H1 (cell line): ENCODE measurements around the gene EVI5. TPM values are rescaled to one million over a fixed set of nuclear protein-coding genes. Genes with fewer than 3 reads are reported as not detected.

Experiments
- CTCF ChIA-PET: fragments of 300-600 bp; sonication (Branson Sonifier 250); formaldehyde crosslinking; loops from one replicate; lab custom pipeline; 2021; ENCODE audit not compliant: partially characterized antibody; lab: Charles Lee
- POLR2A ChIA-PET: fragments of 300-600 bp; sonication (Branson Sonifier 250); formaldehyde crosslinking; loops from one replicate; lab custom pipeline; 2021; ENCODE audit warnings: inconsistent platforms; ENCODE audit not compliant: partially characterized antibody; lab: Charles Lee
- DNase-seq, 2 experiments: peaks; one replicate each; pipeline versions ENCODE4 v3.0.0 to v3.0.0-alpha.2; 2010 to 2022; ENCODE audit warnings: low spot score in 2 of 2, low read depth in 1 of 2, mixed read lengths in 1 of 2
- FAIRE-seq: peaks from 2 replicates; lab custom pipeline; 2011; peaks lifted over from hg19 to GRCh38; lab: Jason Lieb, UNC
- H2AFZ ChIP-seq: 2 replicates; pipeline ENCODE4 v1.8.1; 2012; ENCODE audit warnings: low read length, inconsistent platforms
- H2AK5ac ChIP-seq: 2 replicates; pipeline ENCODE4 v1.6.1; 2013; ENCODE audit warnings: low read depth, low read length
- H2BK120ac ChIP-seq: replicated peaks from 2 replicates; pipeline ENCODE3; 2013; ENCODE audit warnings: low read depth, low read length, inconsistent platforms
- H2BK12ac ChIP-seq: 2 replicates; pipeline ENCODE4 v1.6.1; 2013; ENCODE audit warnings: low read depth, low read length
- H2BK15ac ChIP-seq: 2 replicates; pipeline ENCODE4 v1.6.1; 2013; ENCODE audit warnings: low read length
- H2BK20ac ChIP-seq: 2 replicates; pipeline ENCODE4 v1.6.1; 2013; ENCODE audit warnings: low read length
- H2BK5ac ChIP-seq: 2 replicates; pipeline ENCODE4 v1.6.1; 2013; ENCODE audit warnings: low read depth, low read length
- H3K14ac ChIP-seq: 2 replicates; pipeline ENCODE4 v1.6.1; 2013; ENCODE audit warnings: inconsistent platforms; ENCODE audit not compliant: insufficient read length
- H3K18ac ChIP-seq: 2 replicates; pipeline ENCODE4 v1.6.1; 2013; ENCODE audit warnings: low read length; ENCODE audit errors: extremely low read depth
- H3K23ac ChIP-seq: 2 replicates; pipeline ENCODE4 v1.6.1; 2013; ENCODE audit warnings: inconsistent platforms; ENCODE audit not compliant: insufficient read length
- H3K23me2 ChIP-seq: 2 replicates; pipeline ENCODE4 v1.6.1; 2013; ENCODE audit warnings: low read depth, low read length
- H3K27ac ChIP-seq: 2 replicates; pipeline ENCODE4 v1.6.1; 2011; ENCODE audit warnings: low read depth, low read length, inconsistent platforms
- H3K27me3 ChIP-seq, 4 experiments: replicated peaks in 1 of 4; 1 replicate in 1 of 4; 2 replicates in 3 of 4; pipeline versions ENCODE4 v1.6.1 to v1.8.1; 2011 to 2013; ENCODE audit warnings: low read length in 3 of 4, mild to moderate bottlenecking in 3 of 4, inconsistent platforms in 2 of 4, mixed read lengths in 2 of 4, moderate library complexity in 1 of 4; ENCODE audit not compliant: control insufficient read depth in 3 of 4, insufficient read depth in 3 of 4; ENCODE audit errors: extremely low read depth in 1 of 4
- H3K36me3 ChIP-seq, 4 experiments: 2 replicates each; pipeline versions ENCODE4 v1.6.1 to v1.8.1; 2011 to 2013; ENCODE audit warnings: mild to moderate bottlenecking in 4 of 4, low read length in 3 of 4, moderate library complexity in 2 of 4, control low read depth in 1 of 4, inconsistent platforms in 1 of 4; ENCODE audit not compliant: insufficient read depth in 4 of 4, control insufficient read depth in 2 of 4
- H3K4ac ChIP-seq: replicated peaks from 2 replicates; pipeline ENCODE3; 2013; ENCODE audit warnings: low read length, low read depth, mixed read lengths, inconsistent platforms; ENCODE audit not compliant: insufficient read length
- H3K4me1 ChIP-seq, 4 experiments: replicated peaks in 1 of 4; 1 replicate in 1 of 4; 2 replicates in 3 of 4; pipeline versions ENCODE4 v1.6.1 to v1.8.1; 2011 to 2013; ENCODE audit warnings: low read length in 3 of 4, inconsistent platforms in 2 of 4, mixed read lengths in 1 of 4; ENCODE audit not compliant: insufficient read depth in 4 of 4, control insufficient read depth in 3 of 4
- H3K4me2 ChIP-seq, 2 experiments: 2 replicates each; pipeline versions ENCODE4 v1.6.1 to v1.8.1; 2011 to 2013; ENCODE audit warnings: low read depth in 2 of 2, low read length in 2 of 2, control low read depth in 1 of 2, inconsistent platforms in 1 of 2, mild to moderate bottlenecking in 1 of 2; ENCODE audit not compliant: insufficient read depth in 1 of 2
- H3K4me3 ChIP-seq, 4 experiments: fragments of 200-600, 300-600 bp in 1 of 4; sonication (generic), shearing (Covaris generic), sonication (Bioruptor Twin) in 1 of 4; 2 replicates each; pipeline versions ENCODE4 v1.5.1 to v1.8.1; 2011 to 2016; ENCODE audit warnings: low read length in 4 of 4, low read depth in 3 of 4, control low read depth in 2 of 4, inconsistent platforms in 2 of 4, mild to moderate bottlenecking in 2 of 4, mixed read lengths in 1 of 4, moderate library complexity in 1 of 4; ENCODE audit not compliant: insufficient read depth in 2 of 4; ENCODE audit errors: extremely low read depth in 1 of 4
- H3K56ac ChIP-seq: replicated peaks from 2 replicates; pipeline ENCODE3; 2013; ENCODE audit warnings: low read depth, mild to moderate bottlenecking, mixed read lengths, low read length, inconsistent platforms; ENCODE audit not compliant: insufficient read length
- H3K79me1 ChIP-seq: 2 replicates; pipeline ENCODE4 v1.6.1; 2013; ENCODE audit warnings: low read depth, low read length, control low read depth
- H3K79me2 ChIP-seq, 2 experiments: 2 replicates each; pipeline versions ENCODE4 v1.6.1 to v1.8.1; 2012 to 2013; ENCODE audit warnings: low read length in 2 of 2, mild to moderate bottlenecking in 2 of 2, inconsistent platforms in 1 of 2; ENCODE audit not compliant: insufficient read depth in 2 of 2, control insufficient read depth in 1 of 2
- H3K9ac ChIP-seq, 4 experiments: replicated peaks in 1 of 4; 1 replicate in 1 of 4; 2 replicates in 3 of 4; pipeline versions ENCODE4 v1.6.1 to v1.8.1; 2011 to 2013; ENCODE audit warnings: low read depth in 3 of 4, low read length in 3 of 4, control low read depth in 2 of 4, mild to moderate bottlenecking in 2 of 4, moderate library complexity in 2 of 4, inconsistent platforms in 1 of 4; ENCODE audit errors: extremely low read depth in 1 of 4
- H3K9me3 ChIP-seq, 2 experiments: 2 replicates each; pipeline versions ENCODE4 v1.6.1 to v1.8.1; 2012 to 2013; ENCODE audit warnings: mild to moderate bottlenecking in 2 of 2, moderate library complexity in 2 of 2, control low read depth in 1 of 2, inconsistent platforms in 1 of 2, low read depth in 1 of 2, low read length in 1 of 2, mixed read lengths in 1 of 2; ENCODE audit not compliant: insufficient read depth in 2 of 2
- H4K20me1 ChIP-seq, 2 experiments: replicated peaks in 1 of 2; 2 replicates each; pipeline versions ENCODE3 to v1.8.1; 2011 to 2013; ENCODE audit warnings: inconsistent platforms in 2 of 2, low read length in 2 of 2, mild to moderate bottlenecking in 1 of 2; ENCODE audit not compliant: insufficient read depth in 2 of 2, control insufficient read depth in 1 of 2
- H4K5ac ChIP-seq: 2 replicates; pipeline ENCODE4 v1.6.1; 2013; ENCODE audit warnings: low read length, low read depth, mixed read lengths, inconsistent platforms; ENCODE audit not compliant: insufficient read length
- H4K8ac ChIP-seq: 2 replicates; pipeline ENCODE4 v1.8.0; 2013; ENCODE audit warnings: mild to moderate bottlenecking, moderate library complexity, low read length, inconsistent platforms; ENCODE audit not compliant: insufficient read depth; ENCODE audit errors: extremely low read depth
- H4K91ac ChIP-seq: replicated peaks from 2 replicates; pipeline ENCODE3; 2013; ENCODE audit warnings: low read length, mixed read lengths, inconsistent platforms; ENCODE audit not compliant: insufficient read length
- BACH1 ChIP-seq: IDR thresholded peaks from 2 replicates; pipeline ENCODE4 v1.6.1; 2012; ENCODE audit warnings: low read length, improper control_type of control experiment
- CBX5 ChIP-seq: fragments of 300-800, 300-1000 bp; sonication (generic); IDR thresholded peaks from 2 replicates; pipeline ENCODE4 v1.7.1; 2016; ENCODE audit warnings: antibody characterized with exemption, low read length, low read depth
- EGR1 ChIP-seq: IDR thresholded peaks from 2 replicates; pipeline ENCODE4 v1.6.1; 2011; ENCODE audit warnings: low read depth, low read length, borderline replicate concordance
- GTF2F1 ChIP-seq: IDR thresholded peaks from 2 replicates; pipeline ENCODE4 v1.6.1; 2012; ENCODE audit warnings: low read depth, low read length, improper control_type of control experiment, borderline replicate concordance
- HDAC2 ChIP-seq, 2 experiments: fragments of 300-600 bp in 1 of 2; sonication (generic) in 1 of 2; IDR thresholded peaks; 2 replicates each; pipeline ENCODE4 v1.6.1; 2011 to 2012; ENCODE audit warnings: low read depth in 2 of 2, low read length in 2 of 2, mild to moderate bottlenecking in 2 of 2, moderate library complexity in 2 of 2, borderline replicate concordance in 1 of 2, inconsistent platforms in 1 of 2
- POLR2AphosphoS5 ChIP-seq: IDR thresholded peaks from 2 replicates; pipeline ENCODE4 v1.6.1; 2011; ENCODE audit warnings: low read depth, low read length
- RAD21 ChIP-seq, 2 experiments: IDR thresholded peaks in 1 of 2; conservative IDR thresholded peaks in 1 of 2; 2 replicates each; pipeline ENCODE4 v1.6.1; 2011; ENCODE audit warnings: low read depth in 2 of 2, low read length in 2 of 2, improper control_type of control experiment in 1 of 2, inconsistent platforms in 1 of 2, mild to moderate bottlenecking in 1 of 2, moderate library complexity in 1 of 2
- RBBP5 ChIP-seq: IDR thresholded peaks from 2 replicates; pipeline ENCODE4 v1.7.1; 2012; ENCODE audit warnings: low read depth, mild to moderate bottlenecking, inconsistent platforms, low read length, moderate library complexity, borderline replicate concordance
- TAF7 ChIP-seq: optimal IDR thresholded peaks from 2 replicates; pipeline ENCODE3; 2011; ENCODE audit warnings: low read depth, mild to moderate bottlenecking, inconsistent platforms, low read length, moderate library complexity, borderline replicate concordance
- TEAD4 ChIP-seq: IDR thresholded peaks from 2 replicates; pipeline ENCODE4 v1.6.1; 2012; ENCODE audit warnings: low read depth, low read length, inconsistent platforms, mixed read lengths
- YY1 ChIP-seq: IDR thresholded peaks from 2 replicates; pipeline ENCODE4 v1.6.1; 2011; ENCODE audit warnings: low read depth, mild to moderate bottlenecking, low read length
- WGBS, 2 experiments: shearing (Covaris generic) in 1 of 2; methylation state at CpG; one replicate each; pipeline versions ENCODE4 v1.1.6 to v1.1.7; 2013 to 2015; ENCODE audit warnings: low lambda C conversion rate in 2 of 2, mixed read lengths in 2 of 2, inconsistent platforms in 1 of 2, low coverage in 1 of 2, missing lambda C conversion rate in 1 of 2; ENCODE audit not compliant: insufficient replicate concordance in 2 of 2, insufficient coverage in 1 of 2, insufficient read length in 1 of 2; ENCODE audit errors: extremely low coverage in 1 of 2, missing lambda C conversion rate in 1 of 2; 5-methylcytosine and 5-hydroxymethylcytosine counted together
- polyA plus RNA-seq, 7 experiments: library from polyadenylated mRNA; depleted of rRNA in 3 of 7; stranded (reverse) in 5 of 7; unstranded in 2 of 7; fragments of >200 nt in 5 of 7; fragments of 200-250 nt in 2 of 7; gene quantifications; 1 replicate in 5 of 7; 2 replicates in 1 of 7; 4 replicates in 1 of 7; pipeline versions ENCODE4 v1.2.1 to v1.2.3, GENCODE V29; 2011 to 2013; ENCODE audit warnings: missing spikeins in 2 of 7, mixed read lengths in 2 of 7
- total RNA-seq: library from RNA; stranded (reverse); fragmentation: NEBNext Ultra II Directional; extraction: Animal tissue kit (Norgen Biotek cat#: 25700); gene quantifications from 2 replicates; pipeline ENCODE4 v1.2.1, GENCODE V29; 2021
- TF ChIP-seq, protein P1 (sequence below): IDR thresholded peaks from 2 replicates; pipeline ENCODE4 v1.6.1; 2012; ENCODE audit warnings: inconsistent platforms

The EVI5 gene
- total and polyA plus RNA-seq, 2 of the 8 experiments (the other 6 are each of a cell fraction or from before 2014, with no cell fraction given) = 1.7 to 13.7 TPM

GRCh38 chr1:92816732-92817131, 31.8 kb upstream of the EVI5 start:
- Histone ChIP-seq H3K9me3 (no peaks in the 10 kb centered on the region), H3K27ac (no peak overlapping the region), H4K20me1 (no peaks in the 10 kb centered on the region), H3K79me1 (no peaks in the 10 kb centered on the region), H2BK15ac (no peak overlapping the region), H2AFZ (0 out of 2 replicates have a peak overlapping the region, but pooled peaks have one; percentile 58), H4K5ac (no peak overlapping the region), H4K8ac (no peak overlapping the region), H3K79me2 (no peaks in the 10 kb centered on the region), H2BK5ac (no peak overlapping the region), H3K56ac (no peak overlapping the region), H2AK5ac (no peak overlapping the region), H3K23ac (no peak overlapping the region), H3K9ac (peak overlapping the region in 1 of 4 experiments; percentile 8; a peak in 1 of 7 replicates), H3K4me2 (no peak overlapping the region), H3K23me2 (no peaks in the 10 kb centered on the region), H3K36me3 (no peaks in the 10 kb centered on the region), H3K27me3 (no peaks in the 10 kb centered on the region), H3K18ac (no peak overlapping the region), H2BK120ac (no peak overlapping the region), H4K91ac (no peak overlapping the region), H3K14ac (no peak overlapping the region), H3K4me3 (no peak overlapping the region), H3K4ac (no peak overlapping the region), H2BK20ac (no peak overlapping the region), H3K4me1 (no peaks in the 10 kb centered on the region), H2BK12ac (no peak overlapping the region)
- DNase-seq (no peak), FAIRE-seq (no peak)
- TF ChIP-seq TAF7 = no peak
- no peak for TF ChIP-seq EGR1
- no peak for TF ChIP-seq TEAD4
- no peak for TF ChIP-seq HDAC2 (IDR thresholded peaks at IDR 0.05; ENCODE audit: borderline replicate concordance in 1 of 2, low read depth in 2 of 2, low read length in 2 of 2)
- TF ChIP-seq RBBP5 = no peak
- no peak for TF ChIP-seq POLR2AphosphoS5
- no peak for TF ChIP-seq BACH1
- TF ChIP-seq CBX5 = no peak
- no peak for TF ChIP-seq GTF2F1
- no peak for TF ChIP-seq RAD21 (IDR thresholded peaks at IDR 0.05 in 1 of 2, conservative IDR thresholded peaks at IDR 0.05 in 1 of 2; ENCODE audit: low read depth in 2 of 2, low read length in 2 of 2)
- no peak for TF ChIP-seq YY1
- TF ChIP-seq, protein P1, sequence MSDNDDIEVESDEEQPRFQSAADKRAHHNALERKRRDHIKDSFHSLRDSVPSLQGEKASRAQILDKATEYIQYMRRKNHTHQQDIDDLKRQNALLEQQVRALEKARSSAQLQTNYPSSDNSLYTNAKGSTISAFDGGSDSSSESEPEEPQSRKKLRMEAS = no peak
- WGBS, 2 experiments = 87% methylated on average over 2 of the region's 2 CpGs; no CpG with 5 or more reads in 1 of the 2 experiments
- CTCF ChIA-PET = interaction anchor here (0.6 to 6.1 kb wide), 8 partner anchors 11 to 393 kb away, joined by 3 to 86 read pairs (median 3); partner anchors contain the start of genes EVI5 and RPL5
- POLR2A ChIA-PET = interaction anchor here (3.5 kb wide), 1 partner anchor 15 kb away, joined by 23 read pairs; the partner anchor contains the start of gene RPL5
